IMR-90 (cell line): ENCODE data around the gene TMEM37. TPM values are rescaled to one million over a fixed set of nuclear protein-coding genes. Genes with fewer than 3 reads are reported as not detected.

Experiments used
- ATAC-seq: fragments of 200-7000 bp; cut with Tn5 transposase; 2 replicates; pipeline ENCODE4 v1.9.1; 2020; ENCODE audit warnings: low read depth, mild to moderate bottlenecking, moderate library complexity
- BruUV-seq: library from RNA; stranded (reverse); fragments of 400-500 nt; replicated peaks from 2 replicates; lab custom pipeline; 2021; lab: Mats Ljungman, UMichigan
- CTCF ChIA-PET: fragments of 300-600 bp; formaldehyde crosslinking; extraction: SDS; loops from one replicate; lab custom pipeline; 2021; ENCODE audit warnings: antibody characterized with exemption; lab: Yijun Ruan, JAX
- POLR2A ChIA-PET: fragments of 300-600 bp; sonication (Branson Sonifier 250); formaldehyde crosslinking; loops from one replicate; lab custom pipeline; 2022; ENCODE audit warnings: antibody characterized with exemption; ENCODE audit not compliant: unreplicated experiment; lab: Charles Lee
- DNase-seq: peaks from one replicate; pipeline ENCODE4 v3.0.0; 2013
- H2AFZ ChIP-seq: replicated peaks from 2 replicates; pipeline ENCODE3; 2013; ENCODE audit warnings: low read length, mild to moderate bottlenecking; ENCODE audit not compliant: poor library complexity
- H2AK5ac ChIP-seq: 2 replicates; pipeline ENCODE4 v1.6.1; 2013; ENCODE audit warnings: low read depth, low read length, inconsistent platforms
- H2AK9ac ChIP-seq: replicated peaks from 2 replicates; pipeline ENCODE3; 2013; ENCODE audit warnings: mild to moderate bottlenecking, low read depth, low read length, moderate library complexity; ENCODE audit not compliant: poor library complexity
- H2BK120ac ChIP-seq: 2 replicates; pipeline ENCODE4 v1.6.1; 2013; ENCODE audit warnings: low read depth, low read length, inconsistent platforms
- H2BK15ac ChIP-seq: 3 replicates; pipeline ENCODE4 v1.6.1; 2013; ENCODE audit warnings: low read depth, low read length, inconsistent platforms
- H2BK20ac ChIP-seq: 2 replicates; pipeline ENCODE4 v1.6.1; 2013; ENCODE audit warnings: low read depth, mild to moderate bottlenecking, inconsistent platforms, low read length, moderate library complexity
- H2BK5ac ChIP-seq: 2 replicates; pipeline ENCODE4 v1.6.1; 2013; ENCODE audit warnings: mild to moderate bottlenecking, low read depth, low read length, inconsistent platforms; ENCODE audit not compliant: poor library complexity, severe bottlenecking
- H3K14ac ChIP-seq: replicated peaks from 2 replicates; pipeline ENCODE4 v1.6.1; 2013; ENCODE audit warnings: low read depth, low read length, inconsistent platforms
- H3K18ac ChIP-seq: 2 replicates; pipeline ENCODE4 v1.6.1; 2013; ENCODE audit warnings: low read depth, low read length, control low read depth
- H3K23ac ChIP-seq: 2 replicates; pipeline ENCODE4 v1.6.1; 2013; ENCODE audit warnings: low read depth, low read length, inconsistent platforms
- H3K27ac ChIP-seq: 2 replicates; pipeline ENCODE4 v1.5.1; 2013; ENCODE audit warnings: mild to moderate bottlenecking, control low read depth, low read length; ENCODE audit not compliant: insufficient read depth
- H3K27me3 ChIP-seq: 2 replicates; pipeline ENCODE4 v1.6.1; 2013; ENCODE audit warnings: low read length; ENCODE audit not compliant: control insufficient read depth, insufficient read depth
- H3K36me3 ChIP-seq: 2 replicates; pipeline ENCODE4 v1.6.1; 2013; ENCODE audit warnings: low read length, mixed read lengths; ENCODE audit not compliant: control insufficient read depth, insufficient read depth
- H3K4ac ChIP-seq: 2 replicates; pipeline ENCODE4 v1.6.1; 2013; ENCODE audit warnings: low read depth, low read length, inconsistent platforms
- H3K4me1 ChIP-seq: 2 replicates; pipeline ENCODE4 v1.6.1; 2013; ENCODE audit warnings: low read length, mixed read lengths; ENCODE audit not compliant: control insufficient read depth, insufficient read depth
- H3K4me2 ChIP-seq: 2 replicates; pipeline ENCODE4 v1.6.1; 2013; ENCODE audit warnings: low read depth, mild to moderate bottlenecking, control low read depth, low read length, moderate library complexity
- H3K4me3 ChIP-seq: 2 replicates; pipeline ENCODE4 v1.5.1; 2013; ENCODE audit warnings: low read depth, mild to moderate bottlenecking, control low read depth, low read length, moderate library complexity; ENCODE audit not compliant: insufficient read depth
- H3K56ac ChIP-seq: 2 replicates; pipeline ENCODE4 v1.6.1; 2013; ENCODE audit warnings: low read length, inconsistent platforms; ENCODE audit not compliant: insufficient read depth; ENCODE audit errors: extremely low read depth
- H3K79me1 ChIP-seq, 2 experiments: 2 replicates each; pipeline ENCODE4 v1.6.1; 2013; ENCODE audit warnings: low read length in 2 of 2, inconsistent platforms in 1 of 2, low read depth in 1 of 2
- H3K9ac ChIP-seq: 2 replicates; pipeline ENCODE4 v1.6.1; 2013; ENCODE audit warnings: low read depth, low read length, control low read depth
- H3K9me1 ChIP-seq: 2 replicates; pipeline ENCODE4 v1.6.1; 2013; ENCODE audit warnings: low read length, inconsistent platforms; ENCODE audit not compliant: insufficient read depth
- H3K9me3 ChIP-seq: 2 replicates; pipeline ENCODE4 v1.6.1; 2013; ENCODE audit warnings: low read length; ENCODE audit not compliant: control insufficient read depth, insufficient read depth
- H4K20me1 ChIP-seq: 2 replicates; pipeline ENCODE4 v1.6.1; 2013; ENCODE audit warnings: low read length, inconsistent platforms; ENCODE audit not compliant: insufficient read depth
- H4K5ac ChIP-seq: 2 replicates; pipeline ENCODE4 v1.6.1; 2013; ENCODE audit warnings: mild to moderate bottlenecking, low read depth, low read length, control low read depth
- H4K8ac ChIP-seq, 2 experiments: 2 replicates each; pipeline ENCODE4 v1.6.1; 2013; ENCODE audit warnings: low read depth in 2 of 2, low read length in 2 of 2, control low read depth in 1 of 2, inconsistent platforms in 1 of 2
- H4K91ac ChIP-seq: 2 replicates; pipeline ENCODE4 v1.6.1; 2013; ENCODE audit warnings: low read depth, low read length, inconsistent platforms; ENCODE audit not compliant: insufficient read depth
- BHLHE40 ChIP-seq: fragments of 150-350 bp; IDR thresholded peaks from 2 replicates; pipeline ENCODE4 v1.6.1; 2016; ENCODE audit warnings: mild to moderate bottlenecking, low read depth, low read length
- POLR2A ChIP-seq: IDR thresholded peaks from 2 replicates; pipeline ENCODE4 v1.6.1; 2012; ENCODE audit warnings: mild to moderate bottlenecking, low read depth, low read length
- RCOR1 ChIP-seq: IDR thresholded peaks from 2 replicates; pipeline ENCODE4 v1.6.1; 2012; ENCODE audit warnings: mild to moderate bottlenecking, low read length, improper control_type of control experiment; ENCODE audit not compliant: insufficient replicate concordance
- USF2 ChIP-seq: fragments of 150-350 bp; IDR thresholded peaks from 2 replicates; pipeline ENCODE4 v1.6.1; 2017; ENCODE audit warnings: mild to moderate bottlenecking, antibody characterized with exemption, low read length, low read depth
- WGBS, 2 experiments: methylation state at CpG; one replicate each; pipeline versions ENCODE4 v1.1.5 to v1.1.7; 2013; ENCODE audit warnings: missing lambda C conversion rate in 2 of 2; ENCODE audit not compliant: insufficient read length in 1 of 2; ENCODE audit errors: extremely low coverage in 2 of 2; 5-methylcytosine and 5-hydroxymethylcytosine counted together
- dilution Hi-C: fragments of 300-500 bp; cut with HindIII; formaldehyde crosslinking; loops from one replicate; pipeline ENCODE4 v1.14.3; 2018; ENCODE audit warnings: low sequenced_read_pairs; ENCODE audit not compliant: unreplicated experiment
- in situ Hi-C: fragments of 300-500 bp; cut with MboI; formaldehyde crosslinking; loops from 3 replicates; pipeline ENCODE4 v1.14.3; 2019; ENCODE audit warnings: low sequenced_read_pairs, inconsistent platforms, mixed read lengths
- intact Hi-C: fragments of 100-400 bp; cut with micrococcal nuclease; formaldehyde crosslinking; loops from 2 replicates; pipeline ENCODE4 v1.10.0; 2022
- polyA plus RNA-seq, 3 experiments: library from polyadenylated mRNA; depleted of rRNA; stranded (reverse); fragments of >200 nt; gene quantifications; 2 replicates each; pipeline ENCODE4 v1.2.3, GENCODE V29; 2012; ENCODE audit warnings: low replicate concordance in 1 of 3
- total RNA-seq: library from RNA; depleted of rRNA; stranded (reverse); fragments of >200 nt; gene quantifications from 2 replicates; pipeline ENCODE4 v1.2.3, GENCODE V29; 2012
- TF ChIP-seq, protein P1 (sequence below): conservative IDR thresholded peaks from 2 replicates; pipeline ENCODE4 v1.5.1; 2012; ENCODE audit warnings: mild to moderate bottlenecking, low read depth, low read length, improper control_type of control experiment

Gene TMEM37
- total and polyA plus RNA-seq, 2 of the 4 experiments (the other 2 are of a cell fraction) = under 0.01 to 0.39 TPM

- no peaks in the 10 kb centered on the region for H3K9me1 ChIP-seq
- no peak overlapping the region for H4K5ac ChIP-seq
- no peak overlapping the region for H2BK15ac ChIP-seq
- H3K27ac ChIP-seq = no peak overlapping the region
- no peaks in the 10 kb centered on the region for H4K20me1 ChIP-seq
- no peak overlapping the region for H2AK5ac ChIP-seq
- POLR2A ChIA-PET = no interaction called here
- no peak overlapping the region for H2BK120ac ChIP-seq
- intact Hi-C loops (no loop called here), in situ Hi-C loops (loop anchor here (5.0 kb wide), 1 partner anchor 52 kb away; no protein-coding TSS in a partner anchor), dilution Hi-C loops (no loop called here)
- CTCF ChIA-PET = no interaction called here
- H3K4me3 ChIP-seq = no peak overlapping the region
- H2BK20ac ChIP-seq = no peak overlapping the region
- H4K91ac ChIP-seq = no peak overlapping the region
- no peaks in the 10 kb centered on the region for H3K27me3 ChIP-seq
- no peak overlapping the region for H3K9ac ChIP-seq
- no peak for ATAC-seq
- no CpG with 5 or more reads among the region's 3 CpGs for whole genome bisulfite sequencing, 2 experiments
- H3K23ac ChIP-seq = no peak overlapping the region
- H2BK5ac ChIP-seq = no peak overlapping the region
- no TSS peak for BruUV-seq
- no peak overlapping the region for H4K8ac ChIP-seq
- no peaks in the 10 kb centered on the region for H3K36me3 ChIP-seq
- H3K4ac ChIP-seq = no peak overlapping the region
- H3K56ac ChIP-seq = no peak overlapping the region
- H3K9me3 ChIP-seq = no peaks in the 10 kb centered on the region
- no peaks in the 10 kb centered on the region for H3K4me1 ChIP-seq
- no peaks in the 10 kb centered on the region for H3K79me1 ChIP-seq
- H2AFZ ChIP-seq = no peak overlapping the region
- H3K14ac ChIP-seq = no peak overlapping the region
- TF ChIP-seq RCOR1 = no peak
- TF ChIP-seq USF2 = no peak
- TF ChIP-seq, protein P1, sequence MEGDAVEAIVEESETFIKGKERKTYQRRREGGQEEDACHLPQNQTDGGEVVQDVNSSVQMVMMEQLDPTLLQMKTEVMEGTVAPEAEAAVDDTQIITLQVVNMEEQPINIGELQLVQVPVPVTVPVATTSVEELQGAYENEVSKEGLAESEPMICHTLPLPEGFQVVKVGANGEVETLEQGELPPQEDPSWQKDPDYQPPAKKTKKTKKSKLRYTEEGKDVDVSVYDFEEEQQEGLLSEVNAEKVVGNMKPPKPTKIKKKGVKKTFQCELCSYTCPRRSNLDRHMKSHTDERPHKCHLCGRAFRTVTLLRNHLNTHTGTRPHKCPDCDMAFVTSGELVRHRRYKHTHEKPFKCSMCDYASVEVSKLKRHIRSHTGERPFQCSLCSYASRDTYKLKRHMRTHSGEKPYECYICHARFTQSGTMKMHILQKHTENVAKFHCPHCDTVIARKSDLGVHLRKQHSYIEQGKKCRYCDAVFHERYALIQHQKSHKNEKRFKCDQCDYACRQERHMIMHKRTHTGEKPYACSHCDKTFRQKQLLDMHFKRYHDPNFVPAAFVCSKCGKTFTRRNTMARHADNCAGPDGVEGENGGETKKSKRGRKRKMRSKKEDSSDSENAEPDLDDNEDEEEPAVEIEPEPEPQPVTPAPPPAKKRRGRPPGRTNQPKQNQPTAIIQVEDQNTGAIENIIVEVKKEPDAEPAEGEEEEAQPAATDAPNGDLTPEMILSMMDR = no peak
- TF ChIP-seq POLR2A = no peak
- TF ChIP-seq BHLHE40 = no peak
- no peak for DNase-seq
- no peak overlapping the region for H3K4me2 ChIP-seq
- H2AK9ac ChIP-seq = no peak overlapping the region
- H3K18ac ChIP-seq = no peak overlapping the region
Observed at GRCh38 chr2:119414894-119415293, 16.8 kb upstream of the TMEM37 start.
